UCSD-AML1 (cell line): Measurements from ENCODE around the gene PAX9.

ENCODE experiments used
- DNase-seq: peaks from one replicate; lab custom pipeline; 2025; ENCODE audit not compliant: unreplicated experiment; lab: John Stamatoyannopoulos, UW

Gene PAX9

DNA sequence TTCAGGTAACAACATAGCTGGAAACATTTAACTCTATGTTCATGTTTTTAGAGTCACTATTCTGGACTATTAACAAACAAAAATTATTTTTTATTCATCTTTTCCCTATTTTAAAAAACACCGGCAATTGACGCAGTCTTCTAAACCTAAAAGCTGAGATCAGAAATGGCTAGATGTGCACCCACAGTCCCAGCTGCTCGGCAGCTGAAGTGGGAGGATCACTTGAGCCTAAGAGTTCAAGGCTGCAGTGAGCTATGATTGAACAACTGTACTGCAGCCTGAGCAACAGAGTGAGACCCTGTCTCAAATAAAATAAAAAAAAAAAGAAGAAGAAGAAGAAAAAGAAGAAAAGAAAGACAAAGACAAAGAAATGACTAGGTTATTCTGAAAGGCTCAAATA is 64.5 kb downstream of the PAX9 start:
- DNase-seq = no peak
